Measurements from ENCODE around the gene GVQW3. TPM values are rescaled to one million over a fixed set of nuclear protein-coding genes. Genes with fewer than 3 reads are reported as not detected.

The GVQW3 gene
- total RNA-seq, 4 donors from 2014 or later, result 0.42 to 1.5 (median 0.98) TPM

- 52% methylated on average over 2 of the region's 2 CpGs for WGBS, 2 donors
- DNase-seq (ENCODE audit: low spot score in 2 of 2), result no peak
- no peak for TF ChIP-seq CTCF (IDR thresholded peaks at IDR 0.05)
- TF ChIP-seq POLR2A (IDR thresholded peaks at IDR 0.05), result no peak
- intact Hi-C loops (cut with DNase I; ENCODE audit: low total_unique reads), result no loop called here
- no peak overlapping the region for H3K4me3 ChIP-seq (ENCODE audit: low read depth, poor library complexity, severe bottlenecking)
These were observed 19.3 kb upstream of the GVQW3 start for GRCh38 chr11:76361776-76362175.

GRCh38 chr11:76362716-76363115 lies 18.4 kb upstream of the GVQW3 start:
- H3K4me3 ChIP-seq (ENCODE audit: low read depth, poor library complexity, severe bottlenecking), result no peak overlapping the region
- DNase-seq (ENCODE audit: low spot score in 2 of 2), result no peak
- TF ChIP-seq POLR2A (IDR thresholded peaks at IDR 0.05) (no peak), CTCF (IDR thresholded peaks at IDR 0.05) (no peak)
- 94 to 96% methylated on average over 7 of the region's 7 CpGs for WGBS, 2 donors
- intact Hi-C loops (cut with DNase I; ENCODE audit: low total_unique reads), result no loop called here

GRCh38 chr11:76365038-76365679 lies 16.0 kb upstream of the GVQW3 start:
- intact Hi-C loops (cut with DNase I; ENCODE audit: low total_unique reads), result no loop called here
- WGBS, 2 donors, result 95 to 96% methylated on average over 16 of the region's 16 CpGs
- no peak for DNase-seq (ENCODE audit: low spot score in 2 of 2)
- no peak overlapping the region for H3K4me3 ChIP-seq (ENCODE audit: low read depth, poor library complexity, severe bottlenecking)
- no peak for TF ChIP-seq CTCF (IDR thresholded peaks at IDR 0.05)
- TF ChIP-seq POLR2A (IDR thresholded peaks at IDR 0.05), result no peak

GRCh38 chr11:76368490-76368889 lies 12.6 kb upstream of the GVQW3 start:
- H3K4me3 ChIP-seq (ENCODE audit: low read depth, poor library complexity, severe bottlenecking), result no peak overlapping the region
- no peak for TF ChIP-seq POLR2A (IDR thresholded peaks at IDR 0.05)
- intact Hi-C loops (cut with DNase I; ENCODE audit: low total_unique reads), result no loop called here
- no peak for DNase-seq (ENCODE audit: low spot score in 2 of 2)
- WGBS, 2 donors, result 48 to 71% methylated on average over 1 of the region's 1 CpG

- TF ChIP-seq CTCF (IDR thresholded peaks at IDR 0.05) (no peak), POLR2A (IDR thresholded peaks at IDR 0.05) (no peak)
- intact Hi-C loops (cut with DNase I; ENCODE audit: low total_unique reads), result no loop called here
- DNase-seq (ENCODE audit: low spot score in 2 of 2), result no peak
- WGBS, 2 donors, result 80 to 87% methylated on average over 6 of the region's 6 CpGs
- no peak overlapping the region for H3K4me3 ChIP-seq (ENCODE audit: low read depth, poor library complexity, severe bottlenecking)
These were observed 11.7 kb upstream of the GVQW3 start for GRCh38 chr11:76369406-76369805.

- no peak overlapping the region for H3K4me3 ChIP-seq (ENCODE audit: low read depth, poor library complexity, severe bottlenecking)
- DNase-seq (ENCODE audit: low spot score in 2 of 2), result no peak
- 51 to 52% methylated on average over 3 of the region's 3 CpGs for WGBS, 2 donors
- TF ChIP-seq POLR2A (IDR thresholded peaks at IDR 0.05) (no peak), CTCF (IDR thresholded peaks at IDR 0.05) (no peak)
- intact Hi-C loops (cut with DNase I; ENCODE audit: low total_unique reads), result no loop called here
These were observed 10.0 kb upstream of the GVQW3 start for GRCh38 chr11:76371170-76371569.

Measured in lower leg skin (tissue), 4 donors.